HG03064 (cell line): ENCODE results near the gene NT5C3B.
"Not testable (repeated sequence)": the region's sequence is repeated elsewhere in the genome, so short reads cannot be mapped to it uniquely, and the experiment has no call there.

ENCODE experiments used
- ATAC-seq: cut with Tn5 transposase; IDR thresholded peaks from one replicate; pipeline ENCODE4 v1.9.1; 2021; ENCODE audit warnings: low read depth; ENCODE audit not compliant: unreplicated experiment

NT5C3B gene

GRCh38 chr17:41844971-41845370, 8.9 kb upstream of the NT5C3B start:
- no peak for ATAC-seq

- not testable (repeated sequence) for ATAC-seq
Observed at GRCh38 chr17:41840781-41841180, 4.7 kb upstream of the NT5C3B start.

GRCh38 chr17:41839448-41839847, 3.4 kb upstream of the NT5C3B start:
- ATAC-seq = not testable (repeated sequence)

- no peak for ATAC-seq
Observed at GRCh38 chr17:41837761-41838538, 1.9 kb upstream of the NT5C3B start, which contains the start of gene KLHL10. KLHL10 (plus strand) TSS chr17:41837825; CDS start chr17:41837933, 108 bp downstream.

GRCh38 chr17:41836550-41837196, 641 bp upstream of the NT5C3B start:
- ATAC-seq = no peak

GRCh38 chr17:41835214-41835799, 725 bp downstream of the NT5C3B start:
- no peak for ATAC-seq

- ATAC-seq = not testable (repeated sequence)
Observed at GRCh38 chr17:41829961-41830360, 6.1 kb downstream of the NT5C3B start.

GRCh38 chr17:41825175-41825845, 10.7 kb downstream of the NT5C3B start:
- no peak for ATAC-seq

GRCh38 chr17:41824086-41824485, 11.9 kb downstream of the NT5C3B start:
- ATAC-seq = no peak

- no peak for ATAC-seq
Observed at GRCh38 chr17:41823580-41823979, 12.5 kb downstream of the NT5C3B start.

GRCh38 chr17:41823141-41823524, 12.9 kb downstream of the NT5C3B start:
- ATAC-seq = no peak

GRCh38 chr17:41822216-41823140, 13.6 kb downstream of the NT5C3B start:
- ATAC-seq = no peak

- ATAC-seq = no peak
Observed at GRCh38 chr17:41821776-41822175, 14.3 kb downstream of the NT5C3B start.

GRCh38 chr17:41818024-41818423, 18.0 kb downstream of the NT5C3B start:
- no peak for ATAC-seq

- ATAC-seq = no peak
Observed at GRCh38 chr17:41816637-41817320, 19.3 kb downstream of the NT5C3B start.

GRCh38 chr17:41814195-41814594, 21.8 kb downstream of the NT5C3B start:
- ATAC-seq = no peak

GRCh38 chr17:41813699-41814124, 22.3 kb downstream of the NT5C3B start:
- no peak for ATAC-seq

GRCh38 chr17:41813152-41813680, 22.8 kb downstream of the NT5C3B start:
- ATAC-seq = no peak
